Measurements from ENCODE around the gene AGRN.

DNA sequence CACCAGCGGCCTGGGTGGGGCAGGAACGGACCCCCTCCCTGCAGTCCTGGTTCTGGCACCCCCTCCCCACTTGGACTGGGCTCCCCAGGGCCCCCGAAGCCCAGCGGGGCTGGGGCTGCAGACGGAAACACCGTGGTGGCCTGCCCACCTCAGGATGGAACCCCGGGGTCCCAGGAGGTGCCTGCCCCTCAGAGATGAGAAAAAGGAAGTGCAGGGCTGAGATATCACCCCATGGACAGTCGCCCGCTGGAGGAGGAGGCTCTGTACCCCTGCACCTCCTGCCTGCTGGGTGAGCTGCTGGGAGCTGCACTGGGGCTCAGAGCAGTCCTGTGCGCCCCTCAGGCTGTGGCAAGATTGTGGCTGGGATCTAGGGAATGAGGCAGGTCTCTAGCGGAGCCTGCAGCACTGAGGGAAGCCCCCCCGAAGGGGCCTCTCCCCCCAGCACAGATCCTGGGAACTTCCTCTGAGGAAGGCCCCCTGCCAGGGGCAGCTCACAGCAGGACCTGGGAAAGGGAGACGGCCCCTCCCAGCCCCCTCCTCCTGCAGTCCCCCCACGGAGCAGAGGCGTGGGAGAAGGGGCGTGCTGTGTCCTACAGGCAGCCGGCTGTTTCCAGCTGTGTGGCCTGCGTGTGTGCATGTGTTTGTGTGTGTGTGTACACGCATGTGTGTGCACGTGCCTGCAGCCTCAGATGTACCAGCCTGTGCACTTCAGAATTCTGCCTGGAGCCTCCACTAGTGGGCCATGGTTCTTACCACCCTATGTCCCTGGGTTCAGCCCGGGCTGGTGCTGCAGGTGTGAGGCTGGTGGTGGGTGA lies 6.9 kb downstream of the AGRN start:
- TF ChIP-seq CTCF (IDR thresholded peaks at IDR 0.05) (no peak), POLR2A (IDR thresholded peaks at IDR 0.05) (no peak)
